Parathyroid adenoma (tissue), 2 donors: ENCODE results near the gene ZNG1A.
"Not testable (repeated sequence)": the region's sequence is repeated elsewhere in the genome, so short reads cannot be mapped to it uniquely, and the experiment has no call there.

ENCODE experiments used
- H2AFZ ChIP-seq: fragments of 300-600 bp; sonication (generic); one replicate; pipeline ENCODE4 v1.7.0; 2017; ENCODE audit warnings: antibody characterized with exemption, mild to moderate bottlenecking
- H3K27ac ChIP-seq: fragments of 300-600 bp; sonication (generic); one replicate; pipeline ENCODE4 v1.7.0; 2017
- H3K27me3 ChIP-seq: fragments of 300-600 bp; sonication (generic); one replicate; pipeline ENCODE4 v1.7.0; 2017; ENCODE audit warnings: low read length; ENCODE audit not compliant: control insufficient read depth, insufficient read depth
- H3K36me3 ChIP-seq: fragments of 300-600 bp; sonication (generic); one replicate; pipeline ENCODE4 v1.7.0; 2017; ENCODE audit warnings: low read length; ENCODE audit not compliant: control insufficient read depth, insufficient read depth
- H3K4me1 ChIP-seq: fragments of 300-600 bp; sonication (generic); one replicate; pipeline ENCODE4 v1.7.0; 2017; ENCODE audit warnings: control low read depth
- H3K4me2 ChIP-seq: fragments of 300-600 bp; sonication (generic); one replicate; pipeline ENCODE4 v1.7.0; 2017; ENCODE audit warnings: low read length
- H3K4me3 ChIP-seq: fragments of 300-600 bp; sonication (generic); one replicate; pipeline ENCODE4 v1.7.0; 2017; ENCODE audit warnings: low read depth, low read length
- H3K79me2 ChIP-seq: fragments of 300-600 bp; sonication (generic); one replicate; pipeline ENCODE4 v1.7.0; 2017; ENCODE audit warnings: control low read depth
- H3K9ac ChIP-seq: fragments of 300-600 bp; sonication (generic); one replicate; pipeline ENCODE4 v1.7.0; 2017; ENCODE audit warnings: mild to moderate bottlenecking
- H3K9me3 ChIP-seq: fragments of 300-600 bp; sonication (generic); one replicate; pipeline ENCODE4 v1.7.0; 2017; ENCODE audit warnings: low read length; ENCODE audit not compliant: control insufficient read depth
- donor health status: primary hyperparathyroidism.

ZNG1A gene

DNA sequence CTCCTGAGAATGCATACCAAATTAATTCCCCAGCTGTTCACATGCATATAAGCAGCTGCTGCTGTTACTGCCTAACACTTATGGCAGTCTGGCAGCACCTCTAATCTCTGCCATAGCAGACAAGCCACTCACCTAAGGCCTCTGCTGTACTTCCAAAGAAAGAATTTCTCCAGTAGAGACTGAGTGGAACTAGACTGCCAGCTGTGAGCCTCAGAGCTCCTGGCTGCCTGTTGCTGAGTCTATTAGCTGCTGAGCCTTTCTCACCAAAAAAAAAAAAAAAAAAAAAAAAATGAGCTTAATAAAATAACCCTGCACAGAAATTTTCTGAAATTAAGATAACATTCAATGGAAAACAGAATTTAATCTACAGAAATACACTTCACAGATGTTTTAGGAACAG, 27.7 kb downstream of the ZNG1A start:
- H3K36me3 ChIP-seq, H3K79me2 ChIP-seq, H3K9ac ChIP-seq, H3K27ac ChIP-seq, H2AFZ ChIP-seq, H3K9me3 ChIP-seq, H3K4me1 ChIP-seq, H3K4me3 ChIP-seq, H3K4me2 ChIP-seq, H3K27me3 ChIP-seq: not testable (repeated sequence)

DNA sequence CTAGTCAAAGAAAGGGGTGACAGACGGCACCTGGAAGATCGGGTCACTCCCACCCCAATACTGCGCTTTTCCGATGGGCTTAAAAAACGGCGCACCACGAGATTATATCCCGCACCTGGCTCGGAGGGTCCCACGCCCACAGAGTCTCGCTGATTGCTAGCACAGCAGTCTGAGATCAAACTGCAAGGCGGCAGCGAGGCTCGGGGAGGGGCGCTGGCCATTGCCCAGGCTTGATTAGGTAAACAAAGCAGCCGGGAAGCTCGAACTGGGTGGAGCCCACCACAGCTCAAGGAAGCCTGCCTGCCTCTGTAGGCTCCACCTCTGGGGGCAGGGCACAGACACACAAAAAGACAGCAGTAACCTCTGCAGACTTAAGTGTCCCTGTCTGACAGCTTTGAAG, 39.0 kb downstream of the ZNG1A start:
- H3K36me3 ChIP-seq, H2AFZ ChIP-seq, H3K9me3 ChIP-seq, H3K9ac ChIP-seq, H3K4me1 ChIP-seq, H3K4me3 ChIP-seq, H3K27ac ChIP-seq, H3K79me2 ChIP-seq, H3K27me3 ChIP-seq, H3K4me2 ChIP-seq: not testable (repeated sequence)

DNA sequence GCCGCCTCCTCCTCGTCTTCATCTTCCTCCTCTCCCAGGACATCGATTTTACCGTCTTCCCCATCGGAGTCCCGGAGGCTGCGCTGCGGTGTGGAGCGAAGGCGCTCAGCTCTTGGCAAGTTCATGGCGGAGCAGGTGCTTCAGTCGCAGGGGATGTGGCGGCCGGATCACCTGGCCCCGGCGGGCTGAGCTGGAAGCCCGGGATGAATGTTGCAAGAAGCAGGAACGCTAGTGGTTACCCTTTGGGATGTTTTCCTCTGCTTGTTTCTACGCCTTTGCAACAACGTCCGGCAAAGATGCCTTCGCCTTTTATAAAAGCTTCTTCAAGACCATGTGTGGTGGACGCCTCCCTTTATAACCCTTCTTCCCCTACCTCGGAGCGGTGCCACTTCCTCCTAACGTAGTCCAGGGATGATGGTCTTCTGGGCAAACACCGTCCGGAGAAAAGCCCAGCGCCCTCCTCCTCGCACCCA, 60.8 kb downstream of the ZNG1A start, which contains the start of gene FOXD4:
TSS of gene FOXD4 (minus strand) at position 423 of the 473 bp plus-strand sequence. CDS start at position 125, 298 bp downstream.
- H3K9ac ChIP-seq, H3K4me1 ChIP-seq, H3K36me3 ChIP-seq, H3K27ac ChIP-seq, H3K4me3 ChIP-seq, H3K4me2 ChIP-seq, H3K27me3 ChIP-seq, H3K9me3 ChIP-seq, H2AFZ ChIP-seq, H3K79me2 ChIP-seq: not testable (repeated sequence)

GRCh38 chr9:117144-117994, 61.5 kb downstream of the ZNG1A start:
- H3K27ac ChIP-seq, H3K4me2 ChIP-seq, H3K9me3 ChIP-seq, H3K36me3 ChIP-seq, H3K4me3 ChIP-seq, H3K79me2 ChIP-seq, H2AFZ ChIP-seq, H3K27me3 ChIP-seq, H3K9ac ChIP-seq, H3K4me1 ChIP-seq: not testable (repeated sequence)

GRCh38 chr9:116239-117077, 62.4 kb downstream of the ZNG1A start:
- H2AFZ ChIP-seq, H3K36me3 ChIP-seq, H3K4me2 ChIP-seq, H3K4me3 ChIP-seq, H3K27ac ChIP-seq, H3K27me3 ChIP-seq, H3K9me3 ChIP-seq, H3K79me2 ChIP-seq, H3K4me1 ChIP-seq, H3K9ac ChIP-seq: not testable (repeated sequence)

DNA sequence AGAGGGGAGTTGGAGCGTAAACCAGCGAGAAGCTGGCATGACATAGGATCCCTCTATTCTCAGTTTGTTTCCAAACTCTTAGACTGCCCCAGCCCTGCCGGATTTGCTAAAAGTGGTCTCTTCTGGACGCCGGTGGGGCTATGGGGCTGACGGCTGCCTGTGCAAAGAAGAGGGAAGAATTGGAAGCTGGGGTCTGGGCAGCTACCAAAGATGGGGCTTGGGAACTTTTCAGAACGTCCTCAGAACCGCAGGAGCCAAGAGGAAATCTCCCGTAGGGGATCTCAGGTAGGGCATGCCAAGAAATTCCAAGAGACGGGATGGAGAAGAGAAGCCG, 63.8 kb downstream of the ZNG1A start:
- H3K4me3 ChIP-seq, H2AFZ ChIP-seq, H3K27ac ChIP-seq, H3K27me3 ChIP-seq, H3K4me1 ChIP-seq, H3K36me3 ChIP-seq, H3K4me2 ChIP-seq, H3K9me3 ChIP-seq, H3K79me2 ChIP-seq, H3K9ac ChIP-seq: not testable (repeated sequence)

DNA sequence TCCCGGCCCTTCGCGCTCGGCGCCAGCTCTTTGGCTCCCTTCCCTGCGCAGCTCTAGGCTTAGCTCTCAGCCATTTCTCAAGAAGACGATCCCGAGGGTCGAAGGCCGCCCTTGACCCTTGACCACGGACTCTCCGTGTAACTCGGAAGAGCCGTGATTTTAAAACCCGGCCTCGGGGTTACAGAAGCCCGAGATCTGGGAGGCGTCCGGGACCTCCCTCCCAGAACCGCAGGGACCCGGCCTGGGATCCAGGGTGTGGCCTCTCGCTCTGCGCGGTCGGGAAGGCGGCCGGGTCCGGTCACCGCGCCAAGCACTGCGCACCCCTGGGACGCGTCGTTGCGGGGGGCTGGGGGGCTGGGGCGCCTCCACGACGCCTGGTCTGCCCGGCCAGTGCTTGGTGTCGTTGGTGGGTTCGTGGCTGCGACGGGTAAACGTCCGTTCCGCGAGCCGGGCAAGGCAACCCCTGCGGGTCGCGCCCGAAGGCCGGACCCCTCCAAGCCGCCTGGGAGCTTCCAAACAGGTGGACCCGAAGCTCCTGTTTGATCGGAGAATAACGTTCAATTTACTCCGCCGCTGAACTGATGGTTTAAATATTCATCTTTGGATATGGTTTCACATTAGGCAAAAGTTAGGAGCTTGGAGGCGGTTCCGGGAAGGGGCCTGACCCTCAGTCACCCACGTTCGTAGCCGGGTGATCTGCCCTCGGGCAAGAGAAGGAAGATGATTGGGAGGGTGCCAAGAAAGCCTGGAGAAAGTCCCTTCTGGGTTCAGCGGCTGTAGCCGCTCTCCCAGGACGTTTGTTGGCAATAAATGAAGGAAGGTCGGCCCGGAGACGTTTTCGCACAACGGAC, 64.4 kb downstream of the ZNG1A start:
- H3K9me3 ChIP-seq, H3K9ac ChIP-seq, H2AFZ ChIP-seq, H3K36me3 ChIP-seq, H3K4me3 ChIP-seq, H3K27ac ChIP-seq, H3K4me1 ChIP-seq, H3K27me3 ChIP-seq, H3K79me2 ChIP-seq: not testable (repeated sequence)
- H3K4me2 ChIP-seq: peak overlapping the region; percentile 32

DNA sequence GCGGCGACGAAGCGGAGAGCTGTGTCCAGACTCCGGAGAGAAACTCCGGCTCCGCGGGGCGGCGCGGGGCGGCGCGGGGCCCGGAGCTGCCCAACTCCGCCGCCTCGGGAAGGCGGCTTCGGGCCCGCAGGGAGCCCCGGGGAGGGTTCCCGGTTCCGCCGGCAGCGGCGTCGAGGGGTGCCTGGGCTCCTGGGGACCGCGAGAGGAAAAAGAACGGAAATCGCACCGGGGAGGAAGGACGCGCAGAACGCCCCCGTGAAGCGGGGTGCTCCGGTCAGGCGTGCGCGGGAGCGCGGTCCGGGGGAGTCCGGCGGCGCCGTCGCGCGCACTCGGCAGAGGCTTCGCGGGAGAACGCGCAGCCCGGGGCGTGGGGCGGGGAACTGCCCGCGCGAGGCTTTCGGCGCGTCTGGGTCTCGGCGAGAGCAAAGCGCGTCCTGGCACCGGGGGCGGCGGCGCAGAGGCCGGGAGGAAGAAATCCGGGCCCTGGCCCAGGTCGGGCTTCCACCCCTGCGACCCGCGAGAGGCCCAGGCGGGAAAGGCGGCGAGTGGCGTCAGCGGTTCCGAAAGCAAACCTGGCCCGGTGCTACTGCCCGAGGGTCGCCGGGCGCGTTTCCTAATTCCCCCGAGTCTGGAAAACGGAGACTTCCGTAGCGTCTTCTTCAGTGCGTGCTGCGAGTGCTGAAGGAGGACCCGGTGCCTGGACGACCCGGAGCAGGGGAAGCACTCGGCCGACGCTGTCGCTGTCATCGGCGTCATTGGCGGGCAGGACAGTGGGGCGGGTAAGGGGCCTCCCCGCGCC, 65.2 kb downstream of the ZNG1A start:
- H3K4me2 ChIP-seq: peak overlapping the region; percentile 32
- not testable (repeated sequence) for H3K27me3 ChIP-seq, H3K9me3 ChIP-seq, H3K9ac ChIP-seq, H3K79me2 ChIP-seq, H3K4me1 ChIP-seq, H2AFZ ChIP-seq, H3K36me3 ChIP-seq, H3K27ac ChIP-seq, H3K4me3 ChIP-seq

DNA sequence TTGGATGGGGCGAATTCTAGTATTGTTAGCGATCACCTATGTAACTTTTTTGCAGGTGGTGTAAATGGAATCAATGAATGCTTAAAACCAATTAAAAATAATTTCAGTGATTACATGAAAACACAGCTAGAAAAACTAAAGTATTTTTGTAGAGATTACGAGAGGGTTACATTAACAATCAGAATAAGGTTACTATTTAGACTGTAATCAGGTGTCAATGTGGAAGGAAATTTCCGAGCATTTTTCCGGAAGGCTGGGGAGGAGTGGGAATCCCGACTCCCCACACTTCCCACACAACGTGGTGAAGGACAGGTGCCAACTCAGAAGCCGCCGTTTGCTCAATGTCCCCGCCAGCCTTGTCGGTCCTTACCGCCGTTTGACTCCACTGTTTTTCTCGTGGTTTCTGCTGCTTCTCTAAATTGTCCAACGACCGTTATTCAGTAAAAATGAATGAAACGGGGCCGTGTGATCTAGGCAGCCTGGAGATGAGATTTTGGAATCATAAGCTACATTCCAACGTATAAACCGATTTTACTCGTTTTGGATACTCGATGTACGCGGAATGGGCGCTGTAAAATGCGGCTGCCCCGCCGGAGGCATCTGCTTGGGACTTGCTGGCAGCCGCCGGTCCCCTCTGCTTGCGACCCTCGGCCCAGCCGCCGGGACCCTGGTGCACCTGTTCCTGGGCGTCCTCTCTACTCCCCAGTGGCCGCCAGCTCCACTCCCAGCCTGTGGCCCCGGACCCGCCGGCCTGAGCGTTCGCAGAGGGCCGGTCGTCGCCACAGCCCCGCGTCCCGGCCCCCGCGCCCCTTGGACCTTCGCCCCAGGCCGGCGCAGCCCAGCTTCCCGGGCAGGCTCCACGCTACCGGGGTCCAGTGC, 66.0 kb downstream of the ZNG1A start:
- H3K79me2 ChIP-seq, H2AFZ ChIP-seq, H3K4me3 ChIP-seq, H3K27me3 ChIP-seq, H3K9me3 ChIP-seq, H3K9ac ChIP-seq, H3K4me2 ChIP-seq, H3K27ac ChIP-seq, H3K4me1 ChIP-seq, H3K36me3 ChIP-seq: not testable (repeated sequence)
